Suprapubic skin (tissue), 3 donors: ENCODE data around the gene TMEM89.

Experiments
- CTCF ChIP-seq, 2 donors: fragments of 200-600 bp in 1 of 2; fragments of 450-650 bp in 1 of 2; sonication (generic) in 1 of 2; IDR thresholded peaks; one replicate each; pipeline ENCODE4 v1.5.1; 2016 to 2019; ENCODE audit warnings: antibody characterized with exemption in 2 of 2, mild to moderate bottlenecking in 1 of 2, moderate library complexity in 1 of 2
- EP300 ChIP-seq: sonication (generic); formaldehyde crosslinking; IDR thresholded peaks from one replicate; pipeline ENCODE4 v1.6.1; 2017; ENCODE audit warnings: antibody characterized with exemption
- POLR2A ChIP-seq, 2 donors: fragments of 450-650 bp; IDR thresholded peaks; one replicate each; pipeline ENCODE4 v1.6.1; 2017; ENCODE audit warnings: antibody characterized with exemption in 2 of 2, mild to moderate bottlenecking in 2 of 2, moderate library complexity in 2 of 2

- no peak for TF ChIP-seq CTCF (IDR thresholded peaks at IDR 0.05)
- no peak for TF ChIP-seq POLR2A (IDR thresholded peaks at IDR 0.05)
- TF ChIP-seq EP300: no peak
These were observed 49.1 kb downstream of the TMEM89 start for GRCh38 chr3:48572517-48572916.
